ENCODE data around the gene MAP4K4. TPM values are rescaled to one million over a fixed set of nuclear protein-coding genes. Genes with fewer than 3 reads are reported as not detected.

Gene MAP4K4
- total and polyA plus RNA-seq, 2 of the 13 experiments (the other 11 are each of a cell fraction or from before 2014, with no cell fraction given) = 105 to 264 TPM

DNA sequence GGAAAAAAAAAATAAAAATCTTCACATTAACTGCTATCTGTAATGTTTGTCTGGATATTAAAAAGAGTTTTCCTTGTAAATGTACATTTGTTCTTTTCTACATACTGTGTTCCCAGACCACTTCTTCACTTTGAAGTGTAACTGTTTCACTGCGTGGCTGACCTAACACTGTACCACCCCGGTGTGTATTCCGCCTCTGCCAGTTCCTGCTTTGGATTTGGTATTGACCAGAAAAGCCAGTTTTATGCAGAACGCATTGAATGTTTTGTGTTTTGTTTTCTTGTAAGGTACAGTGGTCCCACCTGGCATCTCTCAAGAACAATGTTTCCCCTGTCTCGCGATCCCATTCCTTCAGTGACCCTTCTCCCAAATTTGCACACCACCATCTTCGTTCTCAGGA lies 166.0 kb downstream of the MAP4K4 start:
- intact Hi-C loops (cut with micrococcal nuclease; ENCODE audit: unreplicated experiment) (no loop called here), in situ Hi-C loops (cut with HindIII; ENCODE audit: extremely low pct_ligation_motif_present, low pct_unique_long_range_greater_than_20kb) (no loop called here)
- WGBS (ENCODE audit: low lambda C conversion rate) = 97% methylated on average over 7 of the region's 7 CpGs
- Histone ChIP-seq H3K79me2 (ENCODE audit: insufficient read depth, low read length) (no peaks in the 10 kb centered on the region), H3K4me3 (replicated peaks in 1 of 3; ENCODE audit: insufficient read depth in 1 of 3, low read depth in 2 of 3, low read length in 3 of 3) (no peak overlapping the region), H3K9ac (ENCODE audit: insufficient read depth, low read depth, low read length) (no peak overlapping the region), H3K27me3 (ENCODE audit: control insufficient read depth in 1 of 2, insufficient read depth in 2 of 2, low read length in 2 of 2) (no peaks in the 10 kb centered on the region), H3K4me2 (ENCODE audit: low read depth, low read length) (no peak overlapping the region), H3K36me3 (replicated peaks in 1 of 2; ENCODE audit: control insufficient read depth in 1 of 2, insufficient read depth in 2 of 2, low read length in 2 of 2) (peaks cover 56 to 91% of the 10 kb centered on the region in 2 experiments), H3K4me1 (ENCODE audit: insufficient read depth, low read length) (peaks cover 24% of the 10 kb centered on the region), H4K20me1 (ENCODE audit: insufficient read depth, low read length) (peaks cover 12% of the 10 kb centered on the region; the same call in 1 of the 2 replicates), H3K9me3 (ENCODE audit: low read length) (no peaks in the 10 kb centered on the region), H3K27ac (ENCODE audit: extremely low read length, insufficient read depth, low read length) (no peak overlapping the region), H2AFZ (ENCODE audit: low read length) (no peak overlapping the region)
- FAIRE-seq (no peak), DNase-seq (ENCODE audit: low spot score) (no peak), ATAC-seq (no peak)
- BruUV-seq (replicated peaks) = no TSS peak
- ChIA-PET POLR2A (no interaction called here), CTCF (ENCODE audit: low intra/inter-chr PET ratio, low total read pairs) (no interaction called here)
- peak; percentile 95 for TF ChIP-seq RBM22 (optimal IDR thresholded peaks at IDR 0.05; ENCODE audit: low read length)
- TF ChIP-seq, protein P1, sequence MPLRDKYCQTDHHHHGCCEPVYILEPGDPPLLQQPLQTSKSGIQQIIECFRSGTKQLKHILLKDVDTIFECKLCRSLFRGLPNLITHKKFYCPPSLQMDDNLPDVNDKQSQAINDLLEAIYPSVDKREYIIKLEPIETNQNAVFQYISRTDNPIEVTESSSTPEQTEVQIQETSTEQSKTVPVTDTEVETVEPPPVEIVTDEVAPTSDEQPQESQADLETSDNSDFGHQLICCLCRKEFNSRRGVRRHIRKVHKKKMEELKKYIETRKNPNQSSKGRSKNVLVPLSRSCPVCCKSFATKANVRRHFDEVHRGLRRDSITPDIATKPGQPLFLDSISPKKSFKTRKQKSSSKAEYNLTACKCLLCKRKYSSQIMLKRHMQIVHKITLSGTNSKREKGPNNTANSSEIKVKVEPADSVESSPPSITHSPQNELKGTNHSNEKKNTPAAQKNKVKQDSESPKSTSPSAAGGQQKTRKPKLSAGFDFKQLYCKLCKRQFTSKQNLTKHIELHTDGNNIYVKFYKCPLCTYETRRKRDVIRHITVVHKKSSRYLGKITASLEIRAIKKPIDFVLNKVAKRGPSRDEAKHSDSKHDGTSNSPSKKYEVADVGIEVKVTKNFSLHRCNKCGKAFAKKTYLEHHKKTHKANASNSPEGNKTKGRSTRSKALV (CRISPR knock-in tag; IDR thresholded peaks at IDR 0.05) = no peak

DNA sequence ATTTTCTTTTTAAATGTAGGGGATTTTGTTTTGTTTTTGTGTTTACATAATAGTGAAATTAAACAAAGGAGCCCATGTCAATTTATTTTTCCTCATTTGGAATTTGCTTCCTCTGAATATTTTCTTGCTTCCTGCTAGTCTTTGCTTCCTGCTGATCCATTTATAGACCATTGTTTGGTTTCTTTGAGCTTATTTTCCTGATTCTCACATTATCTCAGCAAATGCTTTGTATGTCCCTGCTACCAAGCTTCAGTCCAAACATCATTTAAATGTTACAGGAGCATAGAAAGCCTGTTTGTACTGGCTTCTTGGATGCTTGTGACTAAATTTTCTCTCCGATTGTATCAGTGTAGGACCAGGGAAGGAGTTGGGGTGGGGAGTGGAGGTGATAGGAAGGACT lies 166.9 kb downstream of the MAP4K4 start:
- no peak overlapping the region for H3K27ac ChIP-seq (ENCODE audit: extremely low read length, insufficient read depth, low read length)
- 96% methylated on average over 1 of the region's 1 CpG for WGBS (ENCODE audit: low lambda C conversion rate)
- H3K79me2 ChIP-seq (ENCODE audit: insufficient read depth, low read length) = no peaks in the 10 kb centered on the region
- in situ Hi-C loops (cut with HindIII; ENCODE audit: extremely low pct_ligation_motif_present, low pct_unique_long_range_greater_than_20kb) = no loop called here
- BruUV-seq (replicated peaks) = no TSS peak
- H4K20me1 ChIP-seq (ENCODE audit: insufficient read depth, low read length) = peaks cover 7% of the 10 kb centered on the region; the same call in 1 of the 2 replicates
- intact Hi-C loops (cut with micrococcal nuclease; ENCODE audit: unreplicated experiment) = no loop called here
- no peak for ATAC-seq
- H3K9me3 ChIP-seq (ENCODE audit: low read length) = no peaks in the 10 kb centered on the region
- ChIA-PET POLR2A (no interaction called here), CTCF (ENCODE audit: low intra/inter-chr PET ratio, low total read pairs) (no interaction called here)
- H3K4me2 ChIP-seq (ENCODE audit: low read depth, low read length) = no peak overlapping the region
- H3K4me3 ChIP-seq (replicated peaks in 1 of 3; ENCODE audit: insufficient read depth in 1 of 3, low read depth in 2 of 3, low read length in 3 of 3) = no peak overlapping the region
- no peak overlapping the region for H3K9ac ChIP-seq (ENCODE audit: insufficient read depth, low read depth, low read length)
- H3K4me1 ChIP-seq (ENCODE audit: insufficient read depth, low read length) = peaks cover 22% of the 10 kb centered on the region
- no peaks in the 10 kb centered on the region for H3K27me3 ChIP-seq (ENCODE audit: control insufficient read depth in 1 of 2, insufficient read depth in 2 of 2, low read length in 2 of 2)
- no peak for DNase-seq (ENCODE audit: low spot score)
- FAIRE-seq = no peak
- peaks cover 55 to 89% of the 10 kb centered on the region in 2 experiments for H3K36me3 ChIP-seq (replicated peaks in 1 of 2; ENCODE audit: control insufficient read depth in 1 of 2, insufficient read depth in 2 of 2, low read length in 2 of 2)
- H2AFZ ChIP-seq (ENCODE audit: low read length) = no peak overlapping the region
- TF ChIP-seq, protein P2, sequence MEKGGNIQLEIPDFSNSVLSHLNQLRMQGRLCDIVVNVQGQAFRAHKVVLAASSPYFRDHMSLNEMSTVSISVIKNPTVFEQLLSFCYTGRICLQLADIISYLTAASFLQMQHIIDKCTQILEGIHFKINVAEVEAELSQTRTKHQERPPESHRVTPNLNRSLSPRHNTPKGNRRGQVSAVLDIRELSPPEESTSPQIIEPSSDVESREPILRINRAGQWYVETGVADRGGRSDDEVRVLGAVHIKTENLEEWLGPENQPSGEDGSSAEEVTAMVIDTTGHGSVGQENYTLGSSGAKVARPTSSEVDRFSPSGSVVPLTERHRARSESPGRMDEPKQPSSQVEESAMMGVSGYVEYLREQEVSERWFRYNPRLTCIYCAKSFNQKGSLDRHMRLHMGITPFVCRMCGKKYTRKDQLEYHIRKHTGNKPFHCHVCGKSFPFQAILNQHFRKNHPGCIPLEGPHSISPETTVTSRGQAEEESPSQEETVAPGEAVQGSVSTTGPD (CRISPR knock-in tag; IDR thresholded peaks at IDR 0.05) = no peak
- TF ChIP-seq, protein P3, sequence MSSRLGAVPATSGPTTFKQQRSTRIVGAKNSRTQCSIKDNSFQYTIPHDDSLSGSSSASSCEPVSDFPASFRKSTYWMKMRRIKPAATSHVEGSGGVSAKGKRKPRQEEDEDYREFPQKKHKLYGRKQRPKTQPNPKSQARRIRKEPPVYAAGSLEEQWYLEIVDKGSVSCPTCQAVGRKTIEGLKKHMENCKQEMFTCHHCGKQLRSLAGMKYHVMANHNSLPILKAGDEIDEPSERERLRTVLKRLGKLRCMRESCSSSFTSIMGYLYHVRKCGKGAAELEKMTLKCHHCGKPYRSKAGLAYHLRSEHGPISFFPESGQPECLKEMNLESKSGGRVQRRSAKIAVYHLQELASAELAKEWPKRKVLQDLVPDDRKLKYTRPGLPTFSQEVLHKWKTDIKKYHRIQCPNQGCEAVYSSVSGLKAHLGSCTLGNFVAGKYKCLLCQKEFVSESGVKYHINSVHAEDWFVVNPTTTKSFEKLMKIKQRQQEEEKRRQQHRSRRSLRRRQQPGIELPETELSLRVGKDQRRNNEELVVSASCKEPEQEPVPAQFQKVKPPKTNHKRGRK (CRISPR knock-in tag; IDR thresholded peaks at IDR 0.05) = no peak
- TF ChIP-seq, protein P4, sequence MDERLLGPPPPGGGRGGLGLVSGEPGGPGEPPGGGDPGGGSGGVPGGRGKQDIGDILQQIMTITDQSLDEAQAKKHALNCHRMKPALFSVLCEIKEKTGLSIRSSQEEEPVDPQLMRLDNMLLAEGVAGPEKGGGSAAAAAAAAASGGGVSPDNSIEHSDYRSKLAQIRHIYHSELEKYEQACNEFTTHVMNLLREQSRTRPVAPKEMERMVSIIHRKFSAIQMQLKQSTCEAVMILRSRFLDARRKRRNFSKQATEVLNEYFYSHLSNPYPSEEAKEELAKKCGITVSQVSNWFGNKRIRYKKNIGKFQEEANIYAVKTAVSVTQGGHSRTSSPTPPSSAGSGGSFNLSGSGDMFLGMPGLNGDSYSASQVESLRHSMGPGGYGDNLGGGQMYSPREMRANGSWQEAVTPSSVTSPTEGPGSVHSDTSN (CRISPR knock-in tag; IDR thresholded peaks at IDR 0.05) = no peak
- TF ChIP-seq, protein P5, sequence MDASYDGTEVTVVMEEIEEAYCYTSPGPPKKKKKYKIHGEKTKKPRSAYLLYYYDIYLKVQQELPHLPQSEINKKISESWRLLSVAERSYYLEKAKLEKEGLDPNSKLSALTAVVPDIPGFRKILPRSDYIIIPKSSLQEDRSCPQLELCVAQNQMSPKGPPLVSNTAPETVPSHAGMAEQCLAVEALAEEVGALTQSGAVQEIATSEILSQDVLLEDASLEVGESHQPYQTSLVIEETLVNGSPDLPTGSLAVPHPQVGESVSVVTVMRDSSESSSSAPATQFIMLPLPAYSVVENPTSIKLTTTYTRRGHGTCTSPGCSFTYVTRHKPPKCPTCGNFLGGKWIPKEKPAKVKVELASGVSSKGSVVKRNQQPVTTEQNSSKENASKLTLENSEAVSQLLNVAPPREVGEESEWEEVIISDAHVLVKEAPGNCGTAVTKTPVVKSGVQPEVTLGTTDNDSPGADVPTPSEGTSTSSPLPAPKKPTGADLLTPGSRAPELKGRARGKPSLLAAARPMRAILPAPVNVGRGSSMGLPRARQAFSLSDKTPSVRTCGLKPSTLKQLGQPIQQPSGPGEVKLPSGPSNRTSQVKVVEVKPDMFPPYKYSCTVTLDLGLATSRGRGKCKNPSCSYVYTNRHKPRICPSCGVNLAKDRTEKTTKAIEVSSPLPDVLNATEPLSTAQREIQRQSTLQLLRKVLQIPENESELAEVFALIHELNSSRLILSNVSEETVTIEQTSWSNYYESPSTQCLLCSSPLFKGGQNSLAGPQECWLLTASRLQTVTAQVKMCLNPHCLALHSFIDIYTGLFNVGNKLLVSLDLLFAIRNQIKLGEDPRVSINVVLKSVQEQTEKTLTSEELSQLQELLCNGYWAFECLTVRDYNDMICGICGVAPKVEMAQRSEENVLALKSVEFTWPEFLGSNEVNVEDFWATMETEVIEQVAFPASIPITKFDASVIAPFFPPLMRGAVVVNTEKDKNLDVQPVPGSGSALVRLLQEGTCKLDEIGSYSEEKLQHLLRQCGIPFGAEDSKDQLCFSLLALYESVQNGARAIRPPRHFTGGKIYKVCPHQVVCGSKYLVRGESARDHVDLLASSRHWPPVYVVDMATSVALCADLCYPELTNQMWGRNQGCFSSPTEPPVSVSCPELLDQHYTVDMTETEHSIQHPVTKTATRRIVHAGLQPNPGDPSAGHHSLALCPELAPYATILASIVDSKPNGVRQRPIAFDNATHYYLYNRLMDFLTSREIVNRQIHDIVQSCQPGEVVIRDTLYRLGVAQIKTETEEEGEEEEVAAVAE (CRISPR knock-in tag; IDR thresholded peaks at IDR 0.05; ENCODE audit: borderline replicate concordance) = no peak
- TF ChIP-seq ZNF766 (CRISPR knock-in tag; IDR thresholded peaks at IDR 0.05; ENCODE audit: borderline replicate concordance) = no peak
